PC-3 (cell line): ENCODE data around the gene EFNA5.

Experiments used
- EZH2 ChIP-seq: fragments of 300-600 bp; sonication (generic); IDR thresholded peaks from one replicate; pipeline ENCODE4 v1.6.1; 2017; ENCODE audit warnings: antibody characterized with exemption, mild to moderate bottlenecking, low read length; ENCODE audit not compliant: unreplicated experiment
- TF ChIP-seq, protein P1 (sequence below): fragments of 300-600 bp; sonication (generic); conservative IDR thresholded peaks from 2 replicates; pipeline ENCODE4 v1.5.1; 2017; ENCODE audit warnings: antibody characterized with exemption, low read depth, mild to moderate bottlenecking, low read length

DNA sequence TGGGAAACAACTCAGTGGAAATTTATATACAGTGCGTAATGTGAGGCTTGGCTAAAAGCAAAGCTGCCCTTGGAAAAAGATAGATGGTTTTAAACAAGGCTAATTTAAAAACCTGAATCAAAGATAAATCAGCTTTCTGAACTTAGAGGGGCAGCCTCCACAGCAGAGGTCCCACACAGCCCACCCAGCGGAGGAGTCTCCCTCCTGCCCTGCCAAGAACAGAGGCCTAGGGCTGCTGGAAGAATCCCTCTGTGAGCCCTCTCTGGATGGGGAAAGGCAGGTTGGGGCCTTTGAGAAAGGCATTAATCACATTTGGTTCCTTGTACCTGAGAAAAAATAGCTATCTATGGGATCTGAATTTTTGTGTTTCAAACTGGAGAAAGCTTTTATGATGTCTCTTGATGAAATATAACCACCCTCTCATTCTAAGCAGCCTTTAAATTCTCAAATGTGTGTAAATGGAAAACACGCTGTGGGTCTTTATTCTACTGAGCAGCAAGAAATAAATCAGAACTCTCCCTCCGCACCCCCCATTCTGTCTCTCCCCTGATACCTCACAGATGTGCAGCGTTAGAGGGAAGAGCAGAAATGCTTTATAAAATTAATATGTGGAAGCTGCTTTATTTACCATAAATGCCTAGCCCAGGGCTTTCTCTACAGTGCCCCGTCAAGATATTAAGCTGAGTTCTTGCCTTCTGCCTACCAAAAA, 329.2 kb downstream of the EFNA5 start:
- no peak for TF ChIP-seq EZH2
- TF ChIP-seq, protein P1, sequence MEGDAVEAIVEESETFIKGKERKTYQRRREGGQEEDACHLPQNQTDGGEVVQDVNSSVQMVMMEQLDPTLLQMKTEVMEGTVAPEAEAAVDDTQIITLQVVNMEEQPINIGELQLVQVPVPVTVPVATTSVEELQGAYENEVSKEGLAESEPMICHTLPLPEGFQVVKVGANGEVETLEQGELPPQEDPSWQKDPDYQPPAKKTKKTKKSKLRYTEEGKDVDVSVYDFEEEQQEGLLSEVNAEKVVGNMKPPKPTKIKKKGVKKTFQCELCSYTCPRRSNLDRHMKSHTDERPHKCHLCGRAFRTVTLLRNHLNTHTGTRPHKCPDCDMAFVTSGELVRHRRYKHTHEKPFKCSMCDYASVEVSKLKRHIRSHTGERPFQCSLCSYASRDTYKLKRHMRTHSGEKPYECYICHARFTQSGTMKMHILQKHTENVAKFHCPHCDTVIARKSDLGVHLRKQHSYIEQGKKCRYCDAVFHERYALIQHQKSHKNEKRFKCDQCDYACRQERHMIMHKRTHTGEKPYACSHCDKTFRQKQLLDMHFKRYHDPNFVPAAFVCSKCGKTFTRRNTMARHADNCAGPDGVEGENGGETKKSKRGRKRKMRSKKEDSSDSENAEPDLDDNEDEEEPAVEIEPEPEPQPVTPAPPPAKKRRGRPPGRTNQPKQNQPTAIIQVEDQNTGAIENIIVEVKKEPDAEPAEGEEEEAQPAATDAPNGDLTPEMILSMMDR, result no peak
